Thyroid gland (tissue), 4 donors: ENCODE results near the gene NPPC. TPM values are rescaled to one million over a fixed set of nuclear protein-coding genes. Genes with fewer than 3 reads are reported as not detected.
"Not testable (repeated sequence)": the region's sequence is repeated elsewhere in the genome, so short reads cannot be mapped to it uniquely, and the experiment has no call there.

Experiments used
- DNase-seq, 2 donors: peaks; one replicate each; pipeline ENCODE4 v3.0.0-alpha.2; 2019
- H3K27ac ChIP-seq, 3 donors: fragments of 200-600 bp; sonication (generic); 1 replicate in 2 of 3; 2 replicates in 1 of 3; pipeline ENCODE4 v1.5.1; 2016 to 2019; ENCODE audit warnings: mild to moderate bottlenecking in 1 of 3, moderate library complexity in 1 of 3
- H3K27me3 ChIP-seq: fragments of 200-600 bp; sonication (generic); one replicate; pipeline ENCODE4 v1.5.1; 2019
- H3K36me3 ChIP-seq, 2 donors: fragments of 200-600 bp; sonication (generic); one replicate each; pipeline ENCODE4 v1.5.1; 2016 to 2019
- H3K4me1 ChIP-seq, 2 donors: fragments of 200-600 bp; sonication (generic); one replicate each; pipeline ENCODE4 v1.5.1; 2017 to 2019
- H3K4me3 ChIP-seq, 3 donors: fragments of 200-600 bp; sonication (generic); replicated peaks in 1 of 3; 1 replicate in 2 of 3; 2 replicates in 1 of 3; pipeline ENCODE4 v1.5.1; 2016; ENCODE audit warnings: mild to moderate bottlenecking in 1 of 3
- H3K9me3 ChIP-seq: fragments of 200-600 bp; sonication (generic); one replicate; pipeline ENCODE4 v1.5.1; 2017
- POLR2A ChIP-seq, 2 donors: fragments of 450-650 bp; IDR thresholded peaks; one replicate each; pipeline ENCODE4 v1.6.1; 2017; ENCODE audit warnings: antibody characterized with exemption in 2 of 2, mild to moderate bottlenecking in 2 of 2, moderate library complexity in 1 of 2
- WGBS, 2 donors: methylation state at CpG; one replicate each; pipeline ENCODE4 v1.1.5; 2017; 5-methylcytosine and 5-hydroxymethylcytosine counted together
- intact Hi-C: fragments of 100-400 bp; cut with DNase I; formaldehyde crosslinking; loops from one replicate; pipeline ENCODE4 v1.15.1; 2023
- total RNA-seq, 4 donors: library from RNA; depleted of rRNA; stranded (reverse); fragments of >200 nt; gene quantifications; one replicate each; pipeline ENCODE4 v1.2.3, GENCODE V29; 2016
- TF ChIP-seq, protein P1 (sequence below), 6 experiments: fragments of 200-600 bp in 3 of 6; fragments of 450-650 bp in 3 of 6; sonication (generic) in 3 of 6; IDR thresholded peaks; one replicate each; pipeline ENCODE4 v1.5.1; 2016 to 2019; ENCODE audit warnings: antibody characterized with exemption in 6 of 6, mild to moderate bottlenecking in 2 of 6, inconsistent platforms in 1 of 6, moderate library complexity in 1 of 6

Gene NPPC
- total RNA-seq, 4 donors from 2014 or later: not detected

DNA sequence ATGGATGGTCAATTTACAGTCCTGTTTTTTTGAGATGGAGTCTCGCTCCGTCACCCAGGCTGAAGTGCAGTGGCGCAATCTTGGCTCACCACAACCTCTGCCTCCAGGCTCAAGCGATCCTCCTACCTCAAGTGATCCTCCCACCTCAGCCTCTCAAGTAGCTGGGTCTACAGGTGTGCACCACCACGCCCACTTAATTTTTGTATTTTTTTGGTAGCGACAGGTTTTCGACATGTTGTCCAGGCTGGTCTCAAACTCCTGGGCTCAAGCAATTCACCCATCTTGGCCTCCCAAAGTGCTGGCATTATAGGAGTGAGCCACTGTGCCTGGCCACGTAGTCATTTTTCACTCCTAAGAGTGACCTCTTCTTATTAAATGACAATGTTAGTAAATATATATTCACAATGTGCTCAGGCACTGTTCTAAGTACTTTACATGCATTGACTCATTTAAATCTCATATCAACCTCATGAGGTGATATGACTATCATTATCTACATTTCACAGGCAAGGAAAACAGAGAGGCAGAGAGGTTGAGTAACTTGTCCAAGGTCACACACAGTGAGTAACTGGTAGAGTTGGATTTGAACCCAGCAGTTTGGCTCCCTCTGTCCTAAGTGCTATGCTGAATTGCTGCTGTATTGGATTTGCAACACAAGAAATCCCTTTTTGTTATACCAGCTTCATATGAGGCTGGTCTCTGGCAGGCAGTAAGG lies 29.7 kb upstream of the NPPC start:
- Histone ChIP-seq H3K27ac (no peak overlapping the region), H3K36me3 (no peaks in the 10 kb centered on the region), H3K4me3 (no peak overlapping the region), H3K27me3 (no peaks in the 10 kb centered on the region), H3K4me1 (peaks cover 3 to 6% of the 10 kb centered on the region in 2 donors), H3K9me3 (no peaks in the 10 kb centered on the region)
- intact Hi-C loops: no loop called here
- DNase-seq: no peak
- 95% methylated on average over 8 of the region's 8 CpGs for WGBS, 2 donors
- TF ChIP-seq, protein P1, sequence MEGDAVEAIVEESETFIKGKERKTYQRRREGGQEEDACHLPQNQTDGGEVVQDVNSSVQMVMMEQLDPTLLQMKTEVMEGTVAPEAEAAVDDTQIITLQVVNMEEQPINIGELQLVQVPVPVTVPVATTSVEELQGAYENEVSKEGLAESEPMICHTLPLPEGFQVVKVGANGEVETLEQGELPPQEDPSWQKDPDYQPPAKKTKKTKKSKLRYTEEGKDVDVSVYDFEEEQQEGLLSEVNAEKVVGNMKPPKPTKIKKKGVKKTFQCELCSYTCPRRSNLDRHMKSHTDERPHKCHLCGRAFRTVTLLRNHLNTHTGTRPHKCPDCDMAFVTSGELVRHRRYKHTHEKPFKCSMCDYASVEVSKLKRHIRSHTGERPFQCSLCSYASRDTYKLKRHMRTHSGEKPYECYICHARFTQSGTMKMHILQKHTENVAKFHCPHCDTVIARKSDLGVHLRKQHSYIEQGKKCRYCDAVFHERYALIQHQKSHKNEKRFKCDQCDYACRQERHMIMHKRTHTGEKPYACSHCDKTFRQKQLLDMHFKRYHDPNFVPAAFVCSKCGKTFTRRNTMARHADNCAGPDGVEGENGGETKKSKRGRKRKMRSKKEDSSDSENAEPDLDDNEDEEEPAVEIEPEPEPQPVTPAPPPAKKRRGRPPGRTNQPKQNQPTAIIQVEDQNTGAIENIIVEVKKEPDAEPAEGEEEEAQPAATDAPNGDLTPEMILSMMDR (IDR thresholded peaks at IDR 0.05): no peak
- TF ChIP-seq POLR2A (IDR thresholded peaks at IDR 0.05): no peak

DNA sequence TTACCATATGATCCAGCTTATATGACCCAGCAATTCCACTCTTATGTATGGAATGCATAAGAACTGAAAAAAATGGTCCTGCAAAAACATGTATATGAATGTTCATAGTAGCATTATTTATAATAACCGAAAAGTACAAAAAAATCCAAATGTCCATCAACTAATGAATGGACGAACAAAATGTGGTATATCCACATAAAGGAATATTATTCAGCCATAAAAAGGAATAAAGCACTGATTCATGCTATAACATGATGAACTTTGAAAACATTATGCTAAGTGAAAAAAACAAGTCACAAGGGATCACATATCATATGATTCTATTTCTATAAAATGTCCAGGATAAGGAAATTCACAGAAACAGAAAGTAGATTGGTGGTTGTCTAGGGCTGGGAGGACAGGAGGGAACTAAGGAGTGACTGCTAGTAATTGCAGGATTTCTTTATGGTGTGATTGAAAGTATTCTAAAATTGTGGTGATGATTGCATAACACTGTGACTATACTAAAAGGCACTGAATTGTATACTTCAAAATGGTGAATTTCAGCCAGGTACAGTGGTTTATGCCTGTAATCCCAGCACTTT lies 25.3 kb upstream of the NPPC start:
- Histone ChIP-seq H3K27ac (no peak overlapping the region), H3K27me3 (no peaks in the 10 kb centered on the region), H3K36me3 (no peaks in the 10 kb centered on the region), H3K4me3 (no peak overlapping the region), H3K9me3 (no peaks in the 10 kb centered on the region), H3K4me1 (no peaks in the 10 kb centered on the region)
- intact Hi-C loops: no loop called here
- no peak for DNase-seq
- 92 to 95% methylated on average over 2 of the region's 2 CpGs for WGBS, 2 donors
- TF ChIP-seq POLR2A (IDR thresholded peaks at IDR 0.05): no peak

DNA sequence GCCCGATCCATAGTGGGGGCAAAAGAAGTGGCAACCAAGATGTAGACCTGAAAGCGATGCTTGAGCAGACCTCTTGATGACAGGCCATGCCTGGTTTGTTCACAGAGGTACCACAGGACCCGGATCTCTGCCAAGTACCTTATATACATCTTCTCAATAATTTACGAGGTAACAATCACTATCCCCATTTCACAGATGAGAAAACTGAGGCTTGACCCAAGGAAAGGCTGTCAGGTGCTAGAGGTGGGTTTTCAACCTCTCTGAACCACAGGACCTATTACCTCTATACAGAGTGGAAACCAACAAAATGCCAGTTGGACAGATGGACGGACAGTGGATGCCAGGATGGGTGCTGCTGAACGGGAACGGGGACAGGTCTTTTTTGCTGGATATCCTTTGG lies 21.5 kb upstream of the NPPC start:
- no peaks in the 10 kb centered on the region for H3K9me3 ChIP-seq
- no peak for DNase-seq
- 91 to 95% methylated on average over 7 of the region's 7 CpGs for WGBS, 2 donors
- no peak overlapping the region for H3K4me3 ChIP-seq
- H3K27me3 ChIP-seq: no peaks in the 10 kb centered on the region
- intact Hi-C loops: no loop called here
- no peaks in the 10 kb centered on the region for H3K36me3 ChIP-seq
- H3K27ac ChIP-seq: no peak overlapping the region
- no peak for TF ChIP-seq POLR2A (IDR thresholded peaks at IDR 0.05)
- TF ChIP-seq, protein P1 (IDR thresholded peaks at IDR 0.05): no peak
- no peaks in the 10 kb centered on the region for H3K4me1 ChIP-seq

DNA sequence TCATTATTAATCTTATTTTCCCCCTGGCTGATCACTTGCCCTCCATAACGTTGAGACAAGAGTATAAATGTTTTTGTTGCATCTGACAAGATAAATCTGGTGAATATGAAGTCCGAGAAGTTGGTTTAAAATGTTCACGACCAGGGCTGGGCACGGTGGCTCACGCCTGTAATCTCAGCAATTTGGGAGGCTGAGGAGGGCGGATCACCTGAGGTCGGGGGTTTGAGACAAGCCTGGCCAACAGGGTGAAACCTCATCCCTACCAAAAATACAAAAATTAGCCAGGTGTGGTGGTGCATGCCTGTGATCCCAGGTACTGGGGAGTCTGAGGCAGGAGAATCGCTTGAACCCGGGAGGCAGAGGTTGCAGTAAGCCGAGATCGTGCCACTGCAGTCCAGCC lies 20.9 kb upstream of the NPPC start:
- H3K27ac ChIP-seq, H3K4me3 ChIP-seq, H3K4me1 ChIP-seq, H3K9me3 ChIP-seq, DNase-seq, H3K36me3 ChIP-seq, intact Hi-C loops, H3K27me3 ChIP-seq: not testable (repeated sequence)
- 85 to 88% methylated on average over 11 of the region's 11 CpGs for WGBS, 2 donors

DNA sequence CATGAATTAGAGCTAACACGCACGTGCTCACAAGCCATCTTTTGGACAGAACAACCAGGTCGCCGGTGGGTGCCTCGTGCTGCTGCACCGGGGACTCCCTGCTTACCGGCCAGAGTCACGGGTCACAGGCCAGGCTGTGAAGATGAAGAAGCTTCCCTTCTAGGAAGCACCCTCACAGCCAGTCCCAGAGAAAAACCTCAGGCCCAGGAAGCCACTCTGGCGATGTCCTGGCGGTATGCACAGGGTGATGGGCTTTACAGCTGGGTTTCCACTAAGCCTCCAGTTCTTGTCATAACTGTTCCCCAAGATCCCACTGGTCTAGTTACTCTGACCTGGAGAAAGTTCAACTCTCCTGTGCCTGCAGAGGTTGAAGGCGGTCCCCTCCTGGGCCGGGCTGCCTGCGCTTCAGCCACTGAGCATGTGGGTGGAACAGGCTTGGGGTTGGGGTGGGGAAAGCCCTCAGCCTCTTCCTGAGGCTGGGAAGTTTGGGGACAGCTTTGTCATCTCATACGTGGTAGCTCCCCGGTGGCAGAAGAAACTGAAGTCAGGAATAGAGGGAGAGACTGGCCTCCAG lies 20.1 kb upstream of the NPPC start:
- TF ChIP-seq, protein P1 (IDR thresholded peaks at IDR 0.05): no peak
- TF ChIP-seq POLR2A (IDR thresholded peaks at IDR 0.05): no peak
- intact Hi-C loops: no loop called here
- no peaks in the 10 kb centered on the region for H3K9me3 ChIP-seq
- no peaks in the 10 kb centered on the region for H3K36me3 ChIP-seq
- 88 to 90% methylated on average over 10 to 14 of the region's 15 CpGs for WGBS, 2 donors
- H3K27me3 ChIP-seq: no peaks in the 10 kb centered on the region
- no peak for DNase-seq
- H3K27ac ChIP-seq: no peak overlapping the region
- H3K4me1 ChIP-seq: no peaks in the 10 kb centered on the region
- no peak overlapping the region for H3K4me3 ChIP-seq

DNA sequence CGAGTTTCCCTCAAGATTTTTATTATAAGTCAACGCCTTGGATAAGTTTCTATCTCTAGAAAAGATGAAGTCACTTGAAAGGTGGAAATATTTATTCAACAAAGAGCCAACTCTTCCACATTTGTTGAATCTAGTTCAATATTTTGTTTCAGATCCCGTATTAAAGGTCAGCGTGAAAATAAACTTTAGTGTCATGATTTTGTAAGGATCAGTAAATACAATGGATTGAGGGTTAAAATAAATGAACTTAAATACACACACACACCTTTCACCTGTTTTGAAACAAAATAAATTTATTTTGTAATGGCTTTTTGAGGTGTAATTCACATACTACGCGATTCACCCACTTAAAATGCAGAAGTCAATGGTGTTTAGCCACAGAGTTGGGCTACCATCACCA lies 16.0 kb upstream of the NPPC start:
- no peak overlapping the region for H3K4me3 ChIP-seq
- H3K27me3 ChIP-seq: no peaks in the 10 kb centered on the region
- intact Hi-C loops: no loop called here
- 89 to 91% methylated on average over 6 of the region's 6 CpGs for WGBS, 2 donors
- no peaks in the 10 kb centered on the region for H3K4me1 ChIP-seq
- no peaks in the 10 kb centered on the region for H3K9me3 ChIP-seq
- no peak for TF ChIP-seq POLR2A (IDR thresholded peaks at IDR 0.05)
- TF ChIP-seq, protein P1 (IDR thresholded peaks at IDR 0.05): no peak
- H3K36me3 ChIP-seq: no peaks in the 10 kb centered on the region
- H3K27ac ChIP-seq: no peak overlapping the region
- no peak for DNase-seq
